Suprapubic skin (tissue), 4 donors: Measurements from ENCODE around the gene PKIB. TPM values are rescaled to one million over a fixed set of nuclear protein-coding genes. Genes with fewer than 3 reads are reported as not detected.

Experiments used
- DNase-seq, 2 donors: peaks; one replicate each; pipeline ENCODE4 v3.0.0-alpha.2; 2019; ENCODE audit warnings: low spot score in 2 of 2
- H3K27ac ChIP-seq: fragments of 200-600 bp; sonication (generic); one replicate; pipeline ENCODE4 v1.5.1; 2019
- H3K27me3 ChIP-seq: fragments of 200-600 bp; sonication (generic); one replicate; pipeline ENCODE4 v1.5.1; 2019
- H3K36me3 ChIP-seq: fragments of 200-600 bp; sonication (generic); one replicate; pipeline ENCODE4 v1.5.1; 2019
- H3K4me1 ChIP-seq: fragments of 200-600 bp; sonication (generic); one replicate; pipeline ENCODE4 v1.5.1; 2019
- H3K4me3 ChIP-seq: fragments of 200-600 bp; sonication (generic); one replicate; pipeline ENCODE4 v1.5.1; 2019; ENCODE audit warnings: mild to moderate bottlenecking
- H3K9me3 ChIP-seq: fragments of 200-600 bp; sonication (generic); one replicate; pipeline ENCODE4 v1.5.1; 2019
- EP300 ChIP-seq: sonication (generic); formaldehyde crosslinking; IDR thresholded peaks from one replicate; pipeline ENCODE4 v1.6.1; 2017; ENCODE audit warnings: antibody characterized with exemption
- POLR2A ChIP-seq, 2 donors: fragments of 450-650 bp; IDR thresholded peaks; one replicate each; pipeline ENCODE4 v1.6.1; 2017; ENCODE audit warnings: antibody characterized with exemption in 2 of 2, mild to moderate bottlenecking in 2 of 2, moderate library complexity in 2 of 2
- POLR2AphosphoS5 ChIP-seq, 3 donors: sonication (generic); formaldehyde crosslinking; IDR thresholded peaks; one replicate each; pipeline ENCODE4 v1.6.1; 2017; ENCODE audit warnings: antibody characterized with exemption in 3 of 3
- WGBS: methylation state at CpG from one replicate; pipeline ENCODE4 v1.1.5; 2018; 5-methylcytosine and 5-hydroxymethylcytosine counted together
- total RNA-seq, 4 donors: library from RNA; depleted of rRNA; stranded (reverse); fragments of >200 nt; gene quantifications; one replicate each; pipeline ENCODE4 v1.1.0, GENCODE V29; 2016
- TF ChIP-seq, protein P1 (sequence below), 2 donors: fragments of 200-600 bp in 1 of 2; fragments of 450-650 bp in 1 of 2; sonication (generic) in 1 of 2; IDR thresholded peaks; one replicate each; pipeline ENCODE4 v1.5.1; 2016 to 2019; ENCODE audit warnings: antibody characterized with exemption in 2 of 2, mild to moderate bottlenecking in 1 of 2, moderate library complexity in 1 of 2

The PKIB gene
- total RNA-seq, 4 donors from 2014 or later: 6.4 to 12.0 (median 8.2) TPM

GRCh38 chr6:122770835-122771601 is 160.8 kb downstream of the PKIB start:
- H3K27ac ChIP-seq: peak overlapping the region; percentile 66

GRCh38 chr6:122772724-122773415 is 162.7 kb downstream of the PKIB start:
- Histone ChIP-seq H3K27ac (peak overlapping the region; percentile 60), H3K27me3 (no peaks in the 10 kb centered on the region), H3K9me3 (no peaks in the 10 kb centered on the region), H3K4me3 (no peak overlapping the region), H3K4me1 (peaks cover 24% of the 10 kb centered on the region), H3K36me3 (no peaks in the 10 kb centered on the region)
- 58% methylated on average over 3 of the region's 3 CpGs for WGBS
- TF ChIP-seq, protein P1, sequence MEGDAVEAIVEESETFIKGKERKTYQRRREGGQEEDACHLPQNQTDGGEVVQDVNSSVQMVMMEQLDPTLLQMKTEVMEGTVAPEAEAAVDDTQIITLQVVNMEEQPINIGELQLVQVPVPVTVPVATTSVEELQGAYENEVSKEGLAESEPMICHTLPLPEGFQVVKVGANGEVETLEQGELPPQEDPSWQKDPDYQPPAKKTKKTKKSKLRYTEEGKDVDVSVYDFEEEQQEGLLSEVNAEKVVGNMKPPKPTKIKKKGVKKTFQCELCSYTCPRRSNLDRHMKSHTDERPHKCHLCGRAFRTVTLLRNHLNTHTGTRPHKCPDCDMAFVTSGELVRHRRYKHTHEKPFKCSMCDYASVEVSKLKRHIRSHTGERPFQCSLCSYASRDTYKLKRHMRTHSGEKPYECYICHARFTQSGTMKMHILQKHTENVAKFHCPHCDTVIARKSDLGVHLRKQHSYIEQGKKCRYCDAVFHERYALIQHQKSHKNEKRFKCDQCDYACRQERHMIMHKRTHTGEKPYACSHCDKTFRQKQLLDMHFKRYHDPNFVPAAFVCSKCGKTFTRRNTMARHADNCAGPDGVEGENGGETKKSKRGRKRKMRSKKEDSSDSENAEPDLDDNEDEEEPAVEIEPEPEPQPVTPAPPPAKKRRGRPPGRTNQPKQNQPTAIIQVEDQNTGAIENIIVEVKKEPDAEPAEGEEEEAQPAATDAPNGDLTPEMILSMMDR (IDR thresholded peaks at IDR 0.05): no peak
- no peak for TF ChIP-seq EP300
- peak in 1 of 3 donors; percentile 52 for TF ChIP-seq POLR2AphosphoS5 (IDR thresholded peaks at IDR 0.05)
- TF ChIP-seq POLR2A (IDR thresholded peaks at IDR 0.05): no peak
- DNase-seq: no peak

More at GRCh38 chr6:122770835-122771601, 160.8 kb downstream of the PKIB start:
- no peak overlapping the region for H3K4me3 ChIP-seq
- no peaks in the 10 kb centered on the region for H3K9me3 ChIP-seq
- H3K4me1 ChIP-seq: peaks cover 28% of the 10 kb centered on the region
- no peaks in the 10 kb centered on the region for H3K36me3 ChIP-seq
- 18% methylated on average over 1 of the region's 1 CpG for WGBS
- TF ChIP-seq, protein P1 (IDR thresholded peaks at IDR 0.05): no peak
- no peak for TF ChIP-seq EP300
- no peak for TF ChIP-seq POLR2A (IDR thresholded peaks at IDR 0.05)
- TF ChIP-seq POLR2AphosphoS5 (IDR thresholded peaks at IDR 0.05): no peak
- no peaks in the 10 kb centered on the region for H3K27me3 ChIP-seq
- DNase-seq: no peak

Other genes with a start within 250 kb of the PKIB start
- 10 to 100 TPM; 12.4 to 37.2 (median 21.4) TPM for gene HSF2, start 210.8 kb upstream of the PKIB start, total RNA-seq
- gene SERINC1, start 138.6 kb upstream of the PKIB start, total RNA-seq: 100 to 1,000 TPM; 107 to 132 (median 119) TPM
- 10 to 100 TPM; 11.8 to 35.6 (median 22.9) TPM for gene FABP7, start 169.3 kb downstream of the PKIB start, total RNA-seq
- 100 to 1,000 TPM in 1 of 4 donors, 10 to 100 TPM in 3; 82.5 to 111 (median 91.8) TPM for gene SMPDL3A, start 178.9 kb downstream of the PKIB start, total RNA-seq